PFSK-1 (cell line): ENCODE results near the gene LONP2.

Experiments
- FOXP2 ChIP-seq: optimal IDR thresholded peaks from 2 replicates; pipeline ENCODE3; 2011; ENCODE audit warnings: borderline replicate concordance, control low read depth, inconsistent platforms; ENCODE audit not compliant: insufficient read depth; ENCODE audit errors: extremely low read length, extremely low read depth
- POLR2AphosphoS5 ChIP-seq: IDR thresholded peaks from 2 replicates; pipeline ENCODE4 v1.6.1; 2012; ENCODE audit warnings: low read depth, mild to moderate bottlenecking, control low read depth, low read length, moderate library complexity
- SIN3A ChIP-seq: IDR thresholded peaks from 2 replicates; pipeline ENCODE4 v1.6.1; 2012; ENCODE audit warnings: mild to moderate bottlenecking, low read length, moderate library complexity, borderline replicate concordance; ENCODE audit not compliant: insufficient read depth
- TAF1 ChIP-seq: IDR thresholded peaks from 2 replicates; pipeline ENCODE4 v1.6.1; 2012; ENCODE audit warnings: low read length, control low read depth, borderline replicate concordance; ENCODE audit not compliant: insufficient read depth
- TF ChIP-seq, protein P1 (sequence below), 2 experiments: IDR thresholded peaks; 2 replicates each; pipeline versions ENCODE4 v1.6.1 to v1.8.0; 2011 to 2012; ENCODE audit warnings: low read depth in 2 of 2, low read length in 2 of 2, control low read depth in 1 of 2, inconsistent platforms in 1 of 2, mild to moderate bottlenecking in 1 of 2, moderate library complexity in 1 of 2; ENCODE audit not compliant: insufficient read depth in 1 of 2

The LONP2 gene

DNA sequence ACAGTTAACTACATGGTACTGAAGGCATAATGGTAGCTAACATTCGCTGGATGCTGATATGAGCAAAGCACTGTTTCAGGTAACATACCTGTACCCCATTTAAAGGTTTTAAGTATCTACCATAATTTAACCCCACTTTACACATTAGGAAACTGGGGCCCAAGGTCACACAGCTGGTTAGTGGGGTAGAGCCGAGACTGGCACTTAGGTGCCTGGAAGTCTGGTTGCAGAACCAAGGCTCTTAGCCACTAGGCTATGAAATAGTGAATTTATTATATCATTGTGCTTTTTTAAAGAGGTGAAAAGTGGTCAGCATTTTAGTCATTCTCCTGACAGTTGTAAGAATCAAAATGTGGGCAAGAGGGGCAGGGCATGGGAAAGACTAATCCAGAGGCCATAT is 115.9 kb downstream of the LONP2 start:
- TF ChIP-seq FOXP2 (no peak), TAF1 (no peak), POLR2AphosphoS5 (no peak), SIN3A (no peak)
- TF ChIP-seq, protein P1, sequence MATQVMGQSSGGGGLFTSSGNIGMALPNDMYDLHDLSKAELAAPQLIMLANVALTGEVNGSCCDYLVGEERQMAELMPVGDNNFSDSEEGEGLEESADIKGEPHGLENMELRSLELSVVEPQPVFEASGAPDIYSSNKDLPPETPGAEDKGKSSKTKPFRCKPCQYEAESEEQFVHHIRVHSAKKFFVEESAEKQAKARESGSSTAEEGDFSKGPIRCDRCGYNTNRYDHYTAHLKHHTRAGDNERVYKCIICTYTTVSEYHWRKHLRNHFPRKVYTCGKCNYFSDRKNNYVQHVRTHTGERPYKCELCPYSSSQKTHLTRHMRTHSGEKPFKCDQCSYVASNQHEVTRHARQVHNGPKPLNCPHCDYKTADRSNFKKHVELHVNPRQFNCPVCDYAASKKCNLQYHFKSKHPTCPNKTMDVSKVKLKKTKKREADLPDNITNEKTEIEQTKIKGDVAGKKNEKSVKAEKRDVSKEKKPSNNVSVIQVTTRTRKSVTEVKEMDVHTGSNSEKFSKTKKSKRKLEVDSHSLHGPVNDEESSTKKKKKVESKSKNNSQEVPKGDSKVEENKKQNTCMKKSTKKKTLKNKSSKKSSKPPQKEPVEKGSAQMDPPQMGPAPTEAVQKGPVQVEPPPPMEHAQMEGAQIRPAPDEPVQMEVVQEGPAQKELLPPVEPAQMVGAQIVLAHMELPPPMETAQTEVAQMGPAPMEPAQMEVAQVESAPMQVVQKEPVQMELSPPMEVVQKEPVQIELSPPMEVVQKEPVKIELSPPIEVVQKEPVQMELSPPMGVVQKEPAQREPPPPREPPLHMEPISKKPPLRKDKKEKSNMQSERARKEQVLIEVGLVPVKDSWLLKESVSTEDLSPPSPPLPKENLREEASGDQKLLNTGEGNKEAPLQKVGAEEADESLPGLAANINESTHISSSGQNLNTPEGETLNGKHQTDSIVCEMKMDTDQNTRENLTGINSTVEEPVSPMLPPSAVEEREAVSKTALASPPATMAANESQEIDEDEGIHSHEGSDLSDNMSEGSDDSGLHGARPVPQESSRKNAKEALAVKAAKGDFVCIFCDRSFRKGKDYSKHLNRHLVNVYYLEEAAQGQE (IDR thresholded peaks at IDR 0.05; ENCODE audit: insufficient read depth in 1 of 2, low read depth in 2 of 2, low read length in 2 of 2) = no peak

DNA sequence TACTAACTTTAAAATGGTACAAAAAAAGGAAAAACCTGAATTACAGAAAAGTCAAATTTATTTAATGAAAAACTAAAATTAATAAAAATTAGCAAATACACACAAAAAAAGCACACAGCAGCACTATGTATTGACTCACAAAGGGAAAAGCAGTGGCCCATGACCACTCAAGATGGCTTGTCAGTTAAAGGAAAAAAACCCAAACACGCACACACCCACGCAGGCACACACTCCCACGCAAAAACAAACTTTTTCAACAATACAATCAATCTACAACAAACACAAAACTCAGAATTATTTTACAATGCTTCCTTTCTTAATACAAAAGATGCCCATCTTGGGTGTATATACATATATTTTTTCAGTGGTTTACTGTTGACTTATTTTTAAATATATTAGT is 116.9 kb downstream of the LONP2 start:
- TF ChIP-seq TAF1 (no peak), SIN3A (no peak)

DNA sequence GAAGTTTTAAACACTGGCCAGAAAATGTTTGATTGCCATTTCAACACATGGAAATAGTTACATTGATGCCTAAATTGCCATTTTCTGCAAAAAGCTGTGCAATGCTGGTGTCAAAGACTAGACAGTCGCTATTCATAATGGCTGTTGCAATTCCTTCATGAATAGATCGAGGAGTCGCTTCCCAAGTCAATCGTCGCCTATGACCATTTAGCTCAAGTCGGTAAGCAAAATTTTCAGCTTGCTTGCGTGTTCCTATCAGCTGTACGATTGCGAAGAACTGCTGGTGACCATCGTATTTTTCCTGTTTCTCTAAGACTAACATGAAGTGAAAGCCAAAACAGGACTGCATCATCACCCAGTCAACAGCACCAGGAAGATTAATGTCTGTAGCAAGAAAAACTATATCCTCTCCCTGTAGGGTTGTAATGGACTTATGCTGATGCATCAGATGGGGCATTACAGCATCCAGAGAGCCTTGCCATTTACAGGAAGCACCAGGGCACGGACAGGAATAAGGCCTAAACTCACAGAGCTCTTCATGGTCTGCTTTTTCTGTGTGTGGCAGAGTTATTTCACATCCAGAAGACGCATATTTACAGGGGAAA is 117.5 kb downstream of the LONP2 start:
- no peak for TF ChIP-seq SIN3A
- no peak for TF ChIP-seq POLR2AphosphoS5
- TF ChIP-seq FOXP2 = no peak
- TF ChIP-seq, protein P1 (IDR thresholded peaks at IDR 0.05; ENCODE audit: insufficient read depth in 1 of 2, low read depth in 2 of 2, low read length in 2 of 2) = no peak
- TF ChIP-seq TAF1 = no peak

DNA sequence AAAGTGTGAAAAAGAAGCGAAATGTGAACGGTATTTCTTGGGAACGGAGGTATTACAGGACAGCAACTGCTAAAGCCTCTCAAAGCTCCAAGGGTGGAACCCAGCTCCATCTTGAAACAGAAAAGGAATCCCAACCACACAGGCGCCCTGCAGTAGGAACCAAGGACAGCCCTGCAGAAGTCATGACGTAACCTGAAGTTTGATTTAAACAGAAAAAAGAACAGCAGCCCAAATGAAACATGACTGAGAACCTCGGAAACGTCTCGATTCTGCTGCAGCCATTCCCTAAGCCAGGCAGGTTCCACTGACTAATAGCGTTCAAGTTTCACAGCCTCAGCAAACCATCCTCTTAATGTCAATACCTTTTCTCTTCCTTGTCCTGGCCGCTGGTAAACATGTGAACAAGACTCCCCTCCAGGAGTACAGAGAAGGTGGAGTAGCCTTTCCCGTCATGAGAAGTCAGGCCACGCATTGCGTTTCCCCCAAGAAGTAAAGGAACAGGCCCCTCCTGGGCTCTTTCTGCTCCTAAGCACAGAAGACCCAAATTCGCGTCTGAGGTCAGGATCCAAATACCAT is 121.0 kb downstream of the LONP2 start:
- TF ChIP-seq SIN3A = no peak
- TF ChIP-seq FOXP2 = no peak
- no peak for TF ChIP-seq TAF1
- TF ChIP-seq, protein P1 (IDR thresholded peaks at IDR 0.05; ENCODE audit: insufficient read depth in 1 of 2, low read depth in 2 of 2, low read length in 2 of 2) = no peak
- TF ChIP-seq POLR2AphosphoS5 = no peak

DNA sequence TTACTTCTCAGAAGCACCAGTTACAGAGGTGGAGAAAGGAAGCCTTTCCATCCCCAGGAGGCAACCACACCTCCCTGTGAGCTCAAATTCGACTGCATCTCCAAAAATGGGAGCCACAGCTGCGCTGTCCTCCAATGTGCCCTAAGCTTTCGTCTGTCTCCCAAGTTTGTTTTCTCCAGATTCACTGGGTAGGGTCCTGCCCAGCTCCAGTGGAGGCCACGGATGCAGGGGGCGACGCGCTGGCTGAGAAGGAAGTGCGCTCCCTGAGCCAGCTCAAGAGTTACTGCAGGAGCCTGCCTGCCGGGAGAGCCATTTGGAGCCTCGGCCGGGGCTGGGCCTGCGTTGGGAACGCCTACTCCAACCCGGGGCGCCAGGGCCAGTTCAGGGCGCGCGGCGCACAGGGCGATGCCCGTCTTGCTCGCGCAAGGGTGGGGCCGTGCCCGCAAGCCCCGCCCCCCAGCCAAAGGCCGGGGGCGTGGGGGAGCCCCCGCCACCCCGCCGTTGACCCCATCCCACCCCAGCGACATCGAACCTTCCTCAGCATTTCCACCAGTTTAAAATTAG is 121.6 kb downstream of the LONP2 start:
- TF ChIP-seq TAF1 (peak; percentile 66; the same call in 1 of the 2 replicates), SIN3A (no peak), FOXP2 (peak; percentile 38), POLR2AphosphoS5 (peak; percentile 61)
- TF ChIP-seq, protein P1 (IDR thresholded peaks at IDR 0.05; ENCODE audit: insufficient read depth in 1 of 2, low read depth in 2 of 2, low read length in 2 of 2) = no peak
